OCI-LY1 (cell line): ENCODE measurements around the gene RPH3AL.

Experiments used
- CTCF ChIP-seq: fragments of 200-600 bp; sonication (generic), shearing (Covaris generic); IDR thresholded peaks from 2 replicates; pipeline ENCODE4 v1.5.1; 2017; ENCODE audit warnings: mild to moderate bottlenecking, antibody characterized with exemption, low read length, moderate library complexity, mixed read lengths
- EZH2 ChIP-seq: fragments of 200-600 bp; sonication (generic), shearing (Covaris generic); IDR thresholded peaks from 2 replicates; pipeline ENCODE4 v1.8.0; 2017; ENCODE audit warnings: borderline replicate concordance, mixed run types, mild to moderate bottlenecking, antibody characterized with exemption, low read length, moderate library complexity, mixed read lengths

DNA sequence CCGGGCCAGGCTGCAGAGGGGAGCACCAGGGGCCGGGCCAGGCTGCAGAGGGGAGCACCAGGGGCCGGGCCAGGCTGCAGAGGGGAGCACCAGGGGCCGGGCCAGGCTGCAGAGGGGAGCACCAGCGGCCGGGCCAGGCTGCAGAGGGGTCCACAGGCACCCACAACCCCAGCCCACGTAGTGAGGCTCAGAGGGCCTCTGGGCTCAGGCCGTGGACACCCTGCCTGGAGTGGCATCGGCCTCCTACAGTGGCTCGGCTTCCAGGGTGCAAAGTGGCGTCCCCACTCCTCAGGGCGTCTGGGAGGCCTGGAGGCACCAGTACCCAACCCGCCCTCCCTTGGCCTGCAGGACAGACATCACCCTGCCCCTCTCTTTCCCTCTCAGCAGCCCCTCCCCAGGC, 180.7 kb downstream of the RPH3AL start:
- TF ChIP-seq CTCF (no peak), EZH2 (no peak)
